Measurements from ENCODE around the gene TRPM3.

- TF ChIP-seq CTCF (IDR thresholded peaks at IDR 0.05), result no peak
- TF ChIP-seq EP300 (IDR thresholded peaks at IDR 0.05), result no peak
Measured at GRCh38 chr9:70802206-70802605, 319.2 kb downstream of the TRPM3 start.
